GM21515 (cell line): Measurements from ENCODE around the gene PLOD1.
"Not testable (repeated sequence)": the region's sequence is repeated elsewhere in the genome, so short reads cannot be mapped to it uniquely, and the experiment has no call there.

ENCODE experiments used
- ATAC-seq: cut with Tn5 transposase; IDR thresholded peaks from one replicate; pipeline ENCODE4 v1.9.1; 2021; ENCODE audit not compliant: unreplicated experiment

Gene PLOD1

DNA sequence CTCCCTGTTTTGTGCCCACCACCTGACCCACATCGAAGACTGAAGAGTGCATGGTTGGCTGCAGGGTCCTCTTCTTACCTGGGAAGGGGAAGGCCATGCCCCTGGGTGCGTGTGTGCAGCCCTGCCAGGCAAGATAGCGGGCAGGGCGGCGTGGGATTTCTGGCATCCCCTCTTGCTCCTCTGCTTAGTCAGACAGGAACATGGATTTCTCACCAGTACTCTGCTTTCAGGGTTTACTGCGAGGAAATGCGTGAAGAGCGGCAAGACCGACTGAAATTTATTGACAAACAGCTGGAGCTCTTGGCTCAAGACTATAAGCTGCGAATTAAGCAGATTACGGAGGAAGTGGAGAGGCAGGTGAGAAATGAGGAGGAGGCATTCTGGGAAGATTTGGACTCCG is 69.2 kb downstream of the PLOD1 start:
- ATAC-seq: no peak

DNA sequence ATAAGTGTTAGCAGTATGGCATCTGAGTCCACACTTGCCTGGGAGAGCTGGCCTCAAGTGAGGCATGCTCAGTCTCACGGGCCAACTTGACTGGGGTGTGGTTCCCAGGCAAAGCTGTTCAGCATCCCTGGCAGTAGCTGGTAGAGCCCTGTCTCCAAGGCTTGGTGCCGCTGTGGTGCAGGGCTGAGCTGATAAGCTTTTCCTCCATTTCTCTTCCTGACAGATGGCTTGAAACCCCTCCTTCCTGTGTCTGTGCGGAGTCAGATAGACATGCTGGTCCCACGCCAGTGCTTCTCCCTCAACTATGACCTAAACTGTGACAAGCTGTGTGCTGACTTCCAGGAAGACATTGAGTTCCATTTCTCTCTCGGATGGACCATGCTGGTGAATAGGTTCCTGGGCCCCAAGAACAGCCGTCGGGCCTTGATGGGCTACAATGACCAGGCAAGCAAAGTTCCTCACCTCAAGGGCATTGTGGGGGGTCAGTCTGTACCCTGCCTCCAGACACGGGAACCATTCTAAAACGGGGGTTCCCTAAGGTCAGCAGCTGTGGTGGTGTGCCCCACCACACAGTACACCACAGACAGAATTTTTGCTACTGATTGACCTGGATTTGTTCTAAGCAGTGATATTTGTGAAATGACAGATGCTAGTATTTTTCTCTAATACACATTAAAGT is 71.1 kb downstream of the PLOD1 start:
- ATAC-seq: no peak

DNA sequence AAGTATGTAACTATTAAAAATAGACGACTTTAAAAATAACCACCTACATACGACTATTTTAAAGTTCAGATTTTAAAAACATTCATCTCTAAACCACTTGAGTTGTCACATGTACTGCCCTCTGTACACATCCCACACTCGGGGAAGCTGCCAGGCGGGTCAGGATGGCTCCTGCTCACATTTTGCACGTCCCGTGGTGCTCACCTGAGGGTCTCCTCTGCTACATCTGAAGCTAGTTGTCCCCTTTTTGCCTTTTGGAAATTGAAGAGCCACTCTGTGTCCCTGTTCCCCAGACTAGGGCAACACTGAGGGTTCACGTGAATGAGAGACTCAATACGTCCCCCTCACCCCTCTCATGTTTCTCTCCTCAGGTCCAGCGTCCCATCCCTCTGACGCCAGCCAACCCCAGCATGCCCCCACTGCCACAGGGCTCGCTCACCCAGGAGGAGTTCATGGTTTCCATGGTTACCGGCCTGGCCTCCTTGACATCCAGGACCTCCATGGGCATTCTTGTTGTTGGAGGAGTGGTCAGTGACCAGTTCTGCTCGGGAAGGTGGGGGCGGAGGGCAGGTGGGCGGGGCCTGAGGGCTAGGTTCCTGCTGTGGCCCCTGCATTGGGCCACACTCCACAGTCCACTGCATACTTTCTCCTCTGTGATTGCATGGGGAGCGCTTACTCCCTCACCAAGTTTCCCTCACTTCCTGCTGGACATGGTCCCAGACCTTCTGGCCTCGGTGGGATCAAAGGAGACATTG is 71.8 kb downstream of the PLOD1 start:
- no peak for ATAC-seq

DNA sequence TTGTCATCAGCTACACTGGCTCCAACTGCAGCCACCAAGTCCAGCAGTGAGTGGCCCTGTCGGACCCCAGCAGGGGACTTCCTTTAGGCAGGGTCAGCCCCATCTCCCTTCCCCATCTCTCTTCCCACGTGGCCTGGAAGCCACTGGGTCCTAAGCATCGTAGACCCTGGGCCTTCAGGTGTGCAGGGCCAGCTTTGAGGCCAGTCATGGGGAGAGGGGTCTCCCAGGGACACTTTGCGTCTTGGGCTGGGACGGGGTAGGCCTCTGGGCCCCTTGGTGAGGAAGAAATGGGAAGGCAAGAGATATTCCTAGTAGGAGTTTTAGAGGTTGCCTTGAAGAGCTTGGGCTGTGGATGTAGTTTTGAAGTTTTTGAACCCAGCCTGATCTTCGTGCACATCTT is 72.7 kb downstream of the PLOD1 start:
- ATAC-seq: no peak

DNA sequence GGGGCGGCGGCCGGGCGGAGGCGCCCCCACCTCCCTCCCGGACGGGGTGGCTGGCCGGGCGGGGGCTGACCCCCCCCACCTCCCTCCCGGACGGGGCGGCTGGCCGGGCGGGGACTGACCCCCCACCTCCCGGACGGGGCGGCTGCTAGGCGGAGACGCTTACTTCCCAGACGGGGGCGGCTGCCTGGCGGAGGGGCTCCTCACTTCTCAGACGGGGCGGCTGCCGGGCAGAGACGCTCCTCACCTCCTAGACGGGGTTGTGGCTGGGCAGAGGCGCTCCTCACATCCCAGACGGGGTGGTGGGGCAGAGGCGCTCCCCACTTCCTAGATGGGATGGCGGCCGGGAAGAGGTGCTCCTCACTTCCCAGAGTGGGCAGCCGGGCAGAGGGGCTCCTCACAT is 73.8 kb downstream of the PLOD1 start:
- ATAC-seq: not testable (repeated sequence)

DNA sequence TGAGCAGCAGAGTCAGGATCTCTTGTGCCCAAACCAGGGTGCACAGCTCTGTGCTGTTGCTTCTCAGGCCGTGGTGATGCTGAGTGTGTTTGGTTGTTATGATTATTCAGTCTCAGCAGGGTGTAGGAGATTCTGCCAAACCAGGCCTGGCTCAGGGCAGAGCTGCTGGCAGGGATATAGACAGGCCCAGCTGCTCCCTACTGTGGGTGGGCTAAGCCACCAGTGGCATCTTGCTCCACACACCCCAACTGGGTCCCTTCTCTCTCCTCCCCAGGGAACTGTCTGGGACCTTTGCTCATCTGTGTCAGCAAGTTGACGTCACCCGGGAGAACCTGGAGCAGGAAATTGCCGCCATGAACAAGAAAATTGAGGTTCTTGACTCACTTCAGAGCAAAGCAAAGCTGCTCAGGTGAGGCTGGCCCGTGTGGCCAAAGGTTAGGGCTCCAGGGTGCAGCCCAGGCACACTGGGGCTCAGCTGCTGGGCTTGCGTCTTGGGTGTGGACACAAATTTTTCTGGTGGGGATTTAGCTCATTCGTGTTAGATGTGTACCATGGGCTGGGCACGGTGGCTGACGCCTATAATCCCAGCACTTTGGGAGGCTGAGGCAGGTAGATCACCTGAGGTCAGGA is 74.9 kb downstream of the PLOD1 start:
- ATAC-seq: no peak

GRCh38 chr1:12010746-12011570 is 76.4 kb downstream of the PLOD1 start:
- ATAC-seq: no peak

GRCh38 chr1:12011998-12012397 is 77.5 kb downstream of the PLOD1 start:
- ATAC-seq: no peak

DNA sequence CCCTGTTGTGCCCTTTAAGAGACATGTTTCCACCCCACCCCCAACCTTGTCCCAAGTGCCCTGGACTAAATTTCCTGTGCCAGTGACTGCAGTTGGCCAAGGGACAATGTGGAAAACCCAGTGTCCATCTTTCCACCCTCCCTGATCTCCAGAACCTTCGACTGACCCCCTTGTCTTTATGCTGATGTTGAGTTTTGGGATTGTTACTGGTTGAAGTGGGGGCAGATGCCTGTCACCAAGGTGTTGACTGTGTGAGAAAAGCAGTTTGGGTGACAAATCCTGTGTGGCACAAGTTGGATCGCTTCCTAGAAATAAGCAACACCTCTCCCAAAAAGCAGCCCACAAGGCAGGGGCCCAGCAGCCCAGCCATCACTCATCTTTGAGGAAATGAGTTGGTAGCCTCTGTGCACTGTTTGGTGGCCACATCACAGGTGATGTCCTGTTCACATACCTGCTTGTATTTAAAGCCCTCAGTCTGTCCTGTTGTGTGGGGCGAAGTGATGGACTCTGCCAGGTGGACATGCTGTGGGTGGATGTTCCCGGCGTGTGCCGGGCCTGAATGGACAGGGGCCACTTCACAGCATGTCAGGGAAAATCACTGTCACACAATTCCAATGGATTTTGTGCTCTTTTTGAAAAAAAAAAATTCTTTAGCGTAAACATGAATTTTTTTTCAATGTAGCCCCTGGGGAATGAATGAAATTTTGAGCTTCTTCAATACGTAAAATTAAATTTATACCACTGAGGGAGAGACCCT is 78.2 kb downstream of the PLOD1 start:
- no peak for ATAC-seq

DNA sequence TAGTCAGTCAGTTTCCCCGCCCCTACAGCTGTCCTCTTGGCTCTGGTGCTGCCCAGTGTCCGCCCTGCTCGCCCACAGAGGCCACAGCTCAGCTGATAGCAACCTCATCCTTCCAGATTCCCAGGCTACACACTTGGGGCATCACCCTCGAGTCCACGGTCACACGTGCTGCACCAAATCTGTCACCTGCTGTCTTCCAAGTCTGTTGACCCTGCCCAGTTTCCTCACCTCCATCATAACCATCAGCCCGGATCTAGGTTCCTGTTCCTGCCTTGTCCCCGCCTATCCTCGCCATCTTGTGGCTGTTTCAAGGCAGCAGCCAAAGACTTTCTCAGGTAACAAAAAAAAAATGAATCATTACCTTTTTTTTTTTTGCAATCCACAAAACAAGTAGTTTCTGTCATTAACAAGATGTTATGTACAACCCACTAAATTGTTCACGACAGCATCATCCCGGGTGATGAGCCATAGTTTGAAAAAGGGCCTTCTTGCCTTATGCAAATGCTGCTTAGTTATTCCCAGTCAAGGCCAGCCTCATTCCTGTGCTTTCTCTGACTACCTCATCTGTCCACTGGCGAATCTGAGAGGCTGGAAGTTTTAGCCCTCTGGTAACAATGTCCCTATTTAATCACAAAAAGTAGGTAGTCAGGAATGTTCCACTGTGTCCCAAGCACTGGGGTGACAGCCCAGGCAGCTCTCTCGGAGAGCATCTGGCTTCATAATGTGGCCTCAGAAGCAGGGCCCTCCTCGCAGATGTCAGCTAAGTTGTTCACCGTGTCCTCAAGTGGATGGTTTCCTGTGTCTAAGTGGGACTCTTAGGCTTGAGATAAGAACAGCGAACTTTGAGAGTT is 79.8 kb downstream of the PLOD1 start:
- ATAC-seq: no peak

DNA sequence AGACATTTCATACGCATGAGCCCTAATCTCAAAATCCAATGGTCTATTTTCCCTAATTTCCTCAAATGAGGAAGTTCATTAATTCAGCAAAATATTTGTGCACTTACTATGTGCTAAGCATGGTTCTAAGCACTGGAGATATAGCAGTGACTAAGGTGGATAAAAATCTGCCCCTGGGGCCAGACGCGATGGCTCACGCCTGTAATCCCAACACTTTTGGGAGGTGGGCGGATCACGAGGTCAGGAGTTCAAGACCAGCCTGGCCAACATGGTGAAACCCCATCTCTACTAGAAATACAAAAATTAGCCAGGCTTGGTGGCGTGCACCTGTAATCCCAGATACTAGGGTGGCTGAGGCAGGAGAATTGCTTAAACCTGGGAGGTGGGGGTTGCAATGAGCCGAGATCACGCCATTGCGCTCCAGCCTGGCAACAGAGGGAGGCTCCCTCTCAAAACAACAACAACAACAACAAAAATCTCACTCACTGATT is 80.5 kb downstream of the PLOD1 start:
- no peak for ATAC-seq

DNA sequence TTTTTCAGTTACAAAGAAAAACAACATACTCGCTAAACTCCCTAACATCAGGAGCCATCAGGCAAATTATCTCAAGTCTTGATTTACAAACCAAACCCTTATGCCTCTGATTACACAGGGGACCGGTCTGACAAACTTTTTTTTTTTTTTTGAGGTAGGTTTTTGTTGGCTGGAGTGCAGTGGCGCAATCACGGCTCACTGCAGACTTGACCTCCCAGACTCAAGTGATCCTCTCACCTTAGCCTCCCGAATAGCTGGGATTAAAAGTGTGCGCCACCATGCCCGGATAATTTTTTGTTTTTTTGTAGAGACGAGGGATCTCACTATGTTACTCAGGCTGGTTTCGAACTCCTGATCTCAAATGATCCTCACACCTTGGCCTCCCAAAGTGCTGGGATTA is 81.0 kb downstream of the PLOD1 start:
- no peak for ATAC-seq

- no peak for ATAC-seq
Observed at GRCh38 chr1:12016182-12016581, 81.7 kb downstream of the PLOD1 start.

- peak; percentile 1 for ATAC-seq
Observed at GRCh38 chr1:12019858-12020509, 85.5 kb downstream of the PLOD1 start.

DNA sequence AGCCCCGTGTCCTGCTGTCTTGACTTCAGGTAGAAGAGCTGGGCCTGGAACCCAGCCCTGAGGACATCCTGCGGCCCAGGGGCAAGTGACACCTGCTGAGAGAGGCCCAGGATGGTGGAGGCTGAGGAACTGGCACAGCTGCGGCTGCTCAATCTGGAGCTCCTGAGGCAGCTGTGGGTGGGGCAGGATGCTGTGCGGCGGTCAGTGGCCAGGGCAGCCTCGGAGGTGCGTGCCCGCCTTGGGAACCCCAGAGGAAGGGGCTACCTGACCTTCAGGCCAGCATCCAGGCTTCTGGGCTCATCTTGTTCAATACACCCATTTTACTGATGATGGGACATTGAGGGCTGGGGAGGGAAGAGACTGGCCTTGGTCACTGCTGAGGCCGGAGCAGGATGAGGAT is 87.1 kb downstream of the PLOD1 start:
- no peak for ATAC-seq

GRCh38 chr1:12022036-12022435 is 87.5 kb downstream of the PLOD1 start:
- ATAC-seq: no peak
